Measurements from ENCODE around the gene POC1B.
A peak's percentile ranks its signal among the peaks of the same experiment; 100 is the strongest.
"Not testable (repeated sequence)": the region's sequence is repeated elsewhere in the genome, so short reads cannot be mapped to it uniquely, and the experiment has no call there.

Gene POC1B

GRCh38 chr12:89469361-89469760, 56.5 kb downstream of the POC1B start:
- DNase-seq (ENCODE audit: low read depth) = peak; percentile 57
- no peak for TF ChIP-seq CTCF (IDR thresholded peaks at IDR 0.05; ENCODE audit: insufficient read depth, low read depth, low read length, missing control alignments)
- H3K4me3 ChIP-seq (ENCODE audit: low read depth, low read length) = peak overlapping the region; percentile 24; the same call in 1 of the 2 replicates

DNA sequence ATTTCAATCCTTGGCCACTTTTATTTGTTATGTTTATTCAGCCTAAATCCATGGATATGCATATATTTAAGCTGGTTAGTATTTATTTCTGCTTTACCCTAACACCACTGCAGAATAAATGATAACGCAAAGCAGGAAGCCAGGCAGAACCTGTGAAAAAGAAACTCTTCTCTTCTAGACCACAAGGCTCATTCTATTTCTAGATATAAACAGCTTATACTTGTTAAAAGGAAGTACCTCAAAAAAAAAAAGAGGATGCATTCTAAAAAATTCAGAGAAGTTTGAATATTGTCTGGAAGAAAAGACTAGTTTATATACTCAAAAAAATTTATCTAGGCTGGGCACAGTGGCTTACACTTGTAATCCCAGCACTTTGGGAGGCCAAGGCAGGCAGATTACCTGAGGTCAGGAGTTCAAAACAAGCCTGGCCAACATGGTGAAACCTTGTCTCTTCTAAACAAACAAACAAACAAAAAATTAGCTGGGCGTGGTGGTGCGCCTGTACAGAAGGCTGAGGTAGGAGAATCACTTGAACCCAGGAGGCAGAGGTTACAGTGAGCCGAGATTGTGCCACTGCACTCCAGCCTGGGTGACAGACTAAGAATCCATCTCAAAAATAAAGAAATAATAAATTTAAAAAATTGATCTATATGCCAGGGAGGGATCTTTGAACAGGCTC, 57.1 kb downstream of the POC1B start:
- TF ChIP-seq CTCF (IDR thresholded peaks at IDR 0.05; ENCODE audit: insufficient read depth, low read depth, low read length, missing control alignments) = no peak
- DNase-seq (ENCODE audit: low read depth) = peak; percentile 56
- peak overlapping the region; percentile 24 for H3K4me3 ChIP-seq (ENCODE audit: low read depth, low read length)

DNA sequence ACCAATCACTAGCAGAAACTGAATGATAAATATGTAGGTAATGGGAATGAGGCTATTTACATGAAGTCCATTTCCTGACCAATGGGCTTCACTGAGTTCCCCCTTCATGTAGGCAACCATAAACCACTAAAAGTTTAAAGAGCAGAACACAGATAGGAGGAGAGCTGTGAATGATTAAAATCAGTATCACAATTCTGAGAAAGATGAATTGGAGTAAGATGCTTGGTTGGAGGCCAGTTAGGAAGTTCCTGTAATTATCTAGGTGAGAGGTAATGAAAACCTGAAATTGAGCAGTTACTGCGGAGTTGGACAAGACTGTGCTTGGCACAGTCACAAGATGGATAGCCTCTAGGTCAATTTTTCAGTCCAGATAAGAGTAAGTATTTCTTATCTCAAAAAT, 57.8 kb downstream of the POC1B start:
- DNase-seq (ENCODE audit: low read depth) = no peak
- no peak for TF ChIP-seq CTCF (IDR thresholded peaks at IDR 0.05; ENCODE audit: insufficient read depth, low read depth, low read length, missing control alignments)
- H3K4me3 ChIP-seq (ENCODE audit: low read depth, low read length) = no peak overlapping the region

GRCh38 chr12:89464974-89465592, 60.8 kb downstream of the POC1B start:
- no peak overlapping the region for H3K4me3 ChIP-seq (ENCODE audit: low read depth, low read length)
- no peak for TF ChIP-seq CTCF (IDR thresholded peaks at IDR 0.05; ENCODE audit: insufficient read depth, low read depth, low read length, missing control alignments)
- no peak for DNase-seq (ENCODE audit: low read depth)

DNA sequence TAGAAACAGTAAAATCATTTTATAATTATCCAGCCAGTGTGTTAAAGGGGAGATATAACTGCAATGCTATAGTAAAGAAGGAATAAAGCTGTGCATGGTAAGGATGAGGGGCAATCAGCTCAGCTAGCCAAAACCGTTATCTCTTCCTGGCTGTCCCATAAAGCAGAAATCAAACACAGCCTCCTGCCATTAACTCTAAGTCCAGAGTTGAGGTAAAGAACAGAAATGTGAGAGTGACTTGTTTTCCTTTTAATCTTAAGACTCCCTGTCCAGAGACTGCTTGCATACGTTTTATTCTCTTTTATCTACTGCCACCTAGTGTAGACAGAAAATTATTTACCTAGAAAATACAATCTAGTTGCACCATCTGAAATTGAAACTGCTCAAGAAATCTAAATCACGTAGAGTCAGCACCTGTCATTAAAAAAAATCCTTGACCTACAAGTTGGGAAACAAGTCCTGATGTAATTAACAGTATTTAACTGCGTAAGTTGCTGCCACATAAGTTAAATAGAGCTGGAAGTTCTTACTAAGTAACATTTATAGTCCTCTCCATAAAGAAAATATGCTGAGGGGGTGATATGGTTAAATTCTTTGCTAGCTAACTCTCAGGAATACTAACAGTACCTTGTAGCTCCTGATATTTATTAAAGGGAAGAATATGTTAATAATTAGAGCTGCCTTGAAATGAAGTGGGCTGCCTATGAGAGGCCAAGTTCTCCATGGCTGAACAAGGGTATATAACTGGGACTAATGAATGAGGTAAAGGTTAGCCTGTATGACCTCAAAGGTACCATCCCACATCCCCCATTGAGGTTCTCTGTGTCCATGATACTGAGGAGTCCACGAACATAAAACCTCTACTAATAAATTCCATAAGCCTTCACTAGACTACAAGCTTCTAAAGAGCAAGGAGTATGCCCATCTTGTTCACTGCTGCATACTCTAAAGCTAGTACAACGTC, 63.9 kb downstream of the POC1B start:
- no peak overlapping the region for H3K4me3 ChIP-seq (ENCODE audit: low read depth, low read length)

GRCh38 chr12:89461190-89461589, 64.7 kb downstream of the POC1B start:
- no peak for TF ChIP-seq CTCF (IDR thresholded peaks at IDR 0.05; ENCODE audit: insufficient read depth, low read depth, low read length, missing control alignments)
- DNase-seq (ENCODE audit: low read depth) = no peak
- no peak overlapping the region for H3K4me3 ChIP-seq (ENCODE audit: low read depth, low read length)

More for the DNA sequence above, 63.9 kb downstream of the POC1B start:
- DNase-seq (ENCODE audit: low read depth) = peak; percentile 64
- TF ChIP-seq CTCF (IDR thresholded peaks at IDR 0.05; ENCODE audit: insufficient read depth, low read depth, low read length, missing control alignments) = peak; percentile 35

DNA sequence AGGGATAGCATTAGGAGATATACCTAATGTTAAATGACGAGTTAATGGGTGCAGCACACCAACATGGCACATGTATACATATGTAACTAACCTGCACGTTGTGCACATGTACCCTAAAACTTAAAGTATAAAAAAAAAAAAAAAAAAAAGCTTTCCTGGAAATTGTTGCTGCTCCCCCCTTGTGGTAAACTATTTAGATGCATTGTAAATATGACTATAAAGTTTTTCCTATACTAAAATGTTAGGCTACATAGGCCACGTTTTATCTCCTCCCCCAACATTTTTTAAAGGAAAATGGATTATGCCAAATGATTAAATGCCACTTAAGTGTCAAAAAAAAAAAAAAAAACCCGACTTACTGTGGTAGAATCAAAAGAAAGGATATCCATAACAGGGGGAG, 66.6 kb downstream of the POC1B start:
- H3K4me3 ChIP-seq (ENCODE audit: low read depth, low read length); DNase-seq (ENCODE audit: low read depth): not testable (repeated sequence)
